Right hindlimb (tissue), 1 donor: ENCODE results near the gene LRRC51.

Experiments
- DNase-seq: peaks from one replicate; pipeline ENCODE4 v3.0.0-alpha.2; 2018

LRRC51 gene, protein sequence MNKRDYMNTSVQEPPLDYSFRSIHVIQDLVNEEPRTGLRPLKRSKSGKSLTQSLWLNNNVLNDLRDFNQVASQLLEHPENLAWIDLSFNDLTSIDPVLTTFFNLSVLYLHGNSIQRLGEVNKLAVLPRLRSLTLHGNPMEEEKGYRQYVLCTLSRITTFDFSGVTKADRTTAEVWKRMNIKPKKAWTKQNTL

DNA sequence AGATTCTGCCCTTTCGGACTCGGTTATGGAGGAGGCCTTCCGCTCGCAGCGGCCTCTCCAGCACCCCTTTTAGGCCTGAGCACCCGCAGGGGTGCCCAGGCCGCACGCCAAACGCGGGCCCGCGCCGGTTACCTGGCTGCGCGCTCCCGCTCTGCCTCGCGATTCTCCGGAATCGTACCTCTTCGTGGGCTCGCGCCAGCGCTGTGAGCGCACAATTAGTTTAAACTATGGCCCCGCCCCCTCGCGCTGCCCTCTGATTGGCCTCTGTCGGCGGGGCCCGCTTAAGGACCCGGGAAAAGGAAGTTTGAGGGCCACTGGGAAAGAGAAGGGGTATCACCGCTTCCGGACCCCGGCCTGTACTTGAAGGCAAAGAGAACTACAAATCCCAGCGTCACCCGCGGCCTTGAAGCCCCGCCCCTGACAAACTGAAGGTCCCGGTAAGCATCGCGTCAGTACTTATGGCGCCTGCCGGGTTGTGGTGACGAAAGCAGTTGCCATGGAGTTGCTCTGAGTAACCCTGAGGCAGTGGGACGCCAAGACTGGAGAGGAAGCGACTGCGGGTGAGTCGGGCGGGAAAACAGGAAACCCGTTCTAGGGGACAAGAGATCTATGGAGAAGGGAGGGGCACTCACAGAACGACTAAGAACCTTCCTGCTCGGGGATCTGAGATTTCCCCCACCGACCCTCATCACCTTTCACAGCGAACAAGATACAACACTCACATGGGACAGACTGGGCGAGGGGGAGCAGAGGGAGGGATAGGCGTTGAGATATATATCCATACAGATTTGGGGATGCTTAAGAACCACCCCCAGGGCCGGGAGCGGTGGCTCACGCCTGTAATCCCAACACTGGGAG, at the start of gene LRRC51, which contains the start of gene NUMA1:
Gene LRRC51 (plus strand): TSS at position 525 of the 858 bp plus-strand sequence. CDS start 8,234 bp downstream, outside the sequence.
Gene NUMA1 (minus strand): TSS at position 217 of the 858 bp plus-strand sequence. CDS start 44,599 bp downstream, outside the sequence.
- DNase-seq = peak; percentile 100

DNA sequence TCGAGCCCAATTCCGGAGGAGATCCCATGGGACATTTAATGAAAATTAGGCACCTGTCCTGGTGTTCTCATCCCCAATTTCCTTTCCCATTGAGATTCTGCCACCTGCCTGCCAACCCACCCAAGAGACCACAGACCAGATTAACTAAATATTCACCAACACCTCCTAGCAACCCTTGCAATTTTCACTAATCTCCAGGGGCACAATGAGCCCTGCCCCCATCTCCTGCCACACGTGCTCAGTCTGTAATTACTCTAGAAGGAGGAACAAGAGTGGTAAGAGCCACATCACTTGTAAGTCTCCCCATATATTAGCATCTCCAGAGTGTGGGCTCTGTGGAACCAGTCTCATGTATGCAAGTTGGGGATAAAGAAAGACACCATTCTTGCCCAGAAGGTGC, 44.0 kb upstream of the LRRC51 start:
- no peak for DNase-seq

DNA sequence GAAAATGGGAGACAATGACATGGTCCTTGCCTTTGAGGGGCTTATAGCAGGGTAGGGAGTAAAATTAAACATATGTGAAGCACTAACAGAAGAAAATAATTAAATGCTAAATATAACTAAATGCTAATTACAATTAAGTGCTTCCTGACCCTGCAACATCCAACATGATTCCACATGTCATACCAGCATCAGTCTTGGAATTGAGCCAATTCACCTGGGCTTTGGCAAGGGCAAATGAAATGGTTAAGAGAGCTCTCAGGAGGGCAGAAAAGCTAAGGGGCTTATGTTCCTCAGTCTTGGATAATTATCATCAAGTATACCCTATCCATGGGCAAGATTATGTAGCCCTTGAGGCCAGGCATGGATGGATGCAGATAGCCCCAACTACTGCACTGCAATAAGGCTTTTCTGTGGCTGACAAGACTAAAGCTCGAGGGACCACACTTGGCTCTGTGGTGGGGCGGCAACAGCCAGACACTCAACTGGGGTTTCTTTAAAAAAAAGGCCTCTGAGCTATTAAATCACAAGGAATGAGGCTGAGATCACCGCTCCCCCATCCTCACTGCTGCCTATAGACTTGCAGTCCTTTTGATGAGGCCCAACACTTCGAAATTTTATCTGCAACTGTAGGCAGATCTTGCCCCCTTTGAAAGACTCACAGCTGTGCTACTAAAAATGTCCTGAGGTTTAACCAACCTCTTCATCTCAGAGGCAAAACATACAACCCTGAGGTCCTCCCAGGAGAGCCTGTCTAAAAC, 42.9 kb upstream of the LRRC51 start:
- peak; percentile 58 for DNase-seq

DNA sequence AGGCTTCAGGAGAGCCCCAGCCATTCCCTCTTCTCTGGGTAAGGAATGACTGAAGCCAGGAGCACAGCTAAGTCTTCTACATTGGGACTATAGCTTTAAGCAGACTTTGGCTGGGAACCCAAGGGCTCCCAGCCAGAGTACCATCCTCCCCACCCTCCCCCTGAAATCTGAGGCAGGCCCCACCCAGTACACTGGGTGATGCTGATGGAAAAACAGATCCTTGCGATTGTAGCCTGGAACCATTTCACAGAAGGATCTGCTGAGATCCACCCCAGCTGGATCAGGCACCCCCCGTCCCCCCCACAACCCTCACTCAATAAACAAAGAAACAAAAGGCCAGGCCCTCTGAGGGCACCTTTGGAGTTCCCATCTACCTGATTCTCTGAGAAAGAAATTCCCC, 42.2 kb upstream of the LRRC51 start:
- peak; percentile 82 for DNase-seq

DNA sequence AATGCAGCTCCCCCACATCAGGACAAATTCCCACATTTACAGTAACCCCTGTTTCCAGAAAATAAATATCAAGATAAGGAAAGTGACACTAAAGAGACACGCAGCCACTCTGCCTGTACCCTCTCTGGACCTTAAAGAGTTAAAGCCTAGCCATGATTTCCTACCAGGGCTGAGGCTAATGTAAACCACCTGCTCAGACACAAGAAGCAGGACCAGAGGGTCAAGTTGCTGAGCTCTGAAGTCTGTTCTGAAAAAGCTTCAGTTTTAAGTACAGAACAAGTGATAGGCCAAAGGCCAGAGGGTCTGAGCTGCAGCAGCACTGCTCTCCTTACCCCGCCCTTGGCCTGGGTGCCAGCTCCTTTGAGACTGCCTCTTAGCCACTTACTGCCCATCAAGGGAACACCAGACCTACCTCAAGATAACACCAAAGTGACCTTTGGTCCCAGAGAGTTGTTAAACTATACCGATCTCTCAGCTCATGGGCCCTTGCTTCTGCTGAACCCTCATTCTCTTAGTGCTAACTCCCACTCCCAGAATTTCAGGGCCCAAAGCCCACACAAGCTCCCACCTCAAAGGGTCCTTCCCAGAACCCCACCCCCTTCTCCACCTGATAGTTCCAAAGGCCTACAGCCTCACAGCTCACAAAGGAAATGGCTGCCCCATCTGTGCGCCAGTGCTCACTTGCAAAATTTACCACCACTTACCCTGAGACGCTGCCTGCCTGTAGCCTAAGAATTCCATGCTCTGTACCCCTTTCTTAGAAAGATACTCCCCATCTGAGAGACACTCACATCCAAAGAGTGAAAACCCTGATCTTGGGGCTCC, 41.4 kb upstream of the LRRC51 start:
- DNase-seq = peak; percentile 35

DNA sequence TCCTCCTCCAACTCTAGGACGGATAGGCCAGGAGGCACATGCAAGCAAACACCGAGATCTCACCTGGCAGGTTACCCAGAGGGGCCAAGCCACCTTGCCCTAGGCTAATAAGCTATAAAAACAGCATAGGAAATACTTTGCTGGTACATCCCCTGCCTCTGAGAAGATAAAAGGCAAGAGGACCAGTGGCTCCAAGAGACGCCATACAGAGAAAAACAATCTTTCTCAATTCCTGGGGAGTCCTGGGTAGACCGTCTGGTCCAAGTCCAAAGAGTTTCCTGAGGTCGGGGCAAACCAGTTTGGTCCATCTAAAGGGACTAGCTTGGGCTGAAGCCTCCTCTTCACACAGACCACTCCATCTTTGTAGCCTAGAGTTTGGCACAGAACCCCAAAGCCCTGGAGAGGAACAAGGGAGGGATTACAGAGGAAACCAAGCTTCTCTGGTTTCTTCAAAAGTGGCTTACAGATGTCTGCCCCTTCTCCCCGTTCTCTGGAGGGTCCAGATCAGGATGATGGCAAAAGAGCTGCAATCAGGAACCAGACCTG, 40.7 kb upstream of the LRRC51 start:
- DNase-seq = no peak

DNA sequence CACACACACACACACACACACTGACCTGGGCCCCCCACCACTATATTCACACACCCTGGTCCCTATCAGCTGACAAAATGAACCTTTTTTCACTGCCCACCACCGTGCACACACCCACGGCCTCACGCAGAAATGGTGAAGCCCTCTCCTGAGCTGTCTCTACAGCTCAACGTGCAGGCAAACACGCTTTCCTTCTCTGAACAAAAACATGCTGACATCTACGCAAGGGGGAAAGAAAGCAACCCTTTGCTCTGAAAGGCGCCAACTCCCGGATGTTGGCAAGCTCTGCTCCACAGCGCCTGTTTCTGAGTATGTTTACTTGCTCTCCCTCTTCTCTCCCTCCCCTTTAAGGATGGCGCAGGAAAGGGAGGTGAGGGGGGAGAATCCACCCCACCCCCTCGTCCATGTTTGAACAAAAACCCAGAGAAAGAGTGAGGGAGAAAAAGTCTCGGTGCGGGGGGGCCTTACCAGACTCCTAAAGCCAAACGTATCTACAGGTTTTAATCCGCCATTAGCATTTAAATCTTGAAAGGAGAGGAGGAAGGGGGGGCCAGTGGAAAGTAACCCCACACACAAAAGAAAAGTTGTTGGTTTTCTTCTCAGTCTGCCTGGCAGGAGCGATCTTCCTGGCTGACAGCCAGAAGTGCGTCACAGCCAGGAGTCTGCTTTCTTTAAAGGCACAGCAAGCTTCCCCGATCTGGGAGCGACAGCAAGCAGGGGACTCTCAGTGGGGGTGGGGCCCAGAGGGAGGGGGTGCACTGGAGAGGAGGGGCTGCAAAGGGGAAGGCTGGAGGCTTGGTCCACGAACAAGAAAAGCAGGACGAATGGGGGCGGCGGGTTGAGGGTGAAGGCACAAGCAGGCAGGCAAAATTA, 39.9 kb upstream of the LRRC51 start:
- DNase-seq = peak; percentile 98

DNA sequence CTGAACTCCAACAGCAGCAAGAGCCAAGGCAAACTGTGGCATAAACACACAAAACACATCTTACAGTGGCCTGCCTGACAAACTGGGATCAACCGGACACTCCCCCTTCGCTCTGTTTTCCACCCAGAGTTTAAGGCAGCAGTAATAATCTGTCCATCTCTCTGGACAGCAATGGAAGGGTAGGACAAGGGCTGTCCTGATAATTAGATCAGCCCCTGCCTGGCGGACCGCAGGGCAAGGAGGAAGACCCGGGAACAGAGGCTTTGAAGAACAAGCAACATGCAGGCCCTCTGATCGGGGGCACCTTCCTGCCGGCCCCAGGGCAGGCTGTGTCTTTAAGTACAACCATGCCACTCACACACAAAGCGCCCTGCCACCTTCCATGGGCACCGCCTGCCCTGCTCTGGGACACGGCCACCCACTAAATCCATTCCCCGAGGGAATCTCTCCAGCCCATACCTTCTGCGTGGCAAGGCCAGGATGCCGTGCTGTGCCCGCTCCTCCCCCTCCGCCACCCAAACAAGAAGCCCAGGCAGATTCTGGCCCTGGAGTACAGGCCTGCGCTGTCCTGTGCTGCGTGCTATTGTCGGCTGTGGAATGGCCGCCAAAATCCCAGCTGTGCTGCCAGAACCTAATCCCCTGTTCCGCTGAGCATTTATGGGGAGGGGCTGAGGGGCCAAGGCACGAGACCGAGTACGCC, 39.1 kb upstream of the LRRC51 start:
- DNase-seq = peak; percentile 94

DNA sequence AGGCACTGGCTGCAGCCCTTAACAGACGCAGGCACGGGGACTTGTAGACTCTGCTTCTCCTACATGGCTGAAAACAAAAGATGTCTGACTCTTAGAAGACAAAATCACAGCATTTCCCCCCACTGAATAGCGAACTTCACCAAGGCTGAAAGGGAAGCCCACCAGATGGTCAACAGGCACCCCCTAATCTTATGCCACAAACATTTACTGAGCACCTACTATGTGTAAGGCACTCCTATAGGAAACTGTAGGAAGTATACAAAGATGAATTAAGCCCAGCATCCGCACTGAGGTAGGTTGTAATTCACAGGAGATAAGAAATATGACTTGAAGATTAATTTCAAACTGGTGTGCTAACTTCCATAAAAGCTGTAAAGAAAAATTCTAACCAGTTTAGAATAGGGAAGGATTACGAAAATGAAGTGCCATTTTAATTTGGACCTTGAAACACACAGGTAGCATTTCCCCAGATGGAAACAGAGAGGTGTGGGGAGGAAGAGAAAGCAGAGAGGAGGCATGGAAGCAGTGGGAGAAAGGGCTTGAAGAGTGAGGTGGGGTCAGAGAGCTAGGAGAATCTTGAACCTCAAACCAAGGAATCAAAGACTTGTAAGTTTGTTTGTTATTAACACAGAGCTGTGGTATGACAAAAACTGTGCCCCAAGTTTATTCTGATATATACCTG, 38.4 kb upstream of the LRRC51 start:
- DNase-seq = no peak

DNA sequence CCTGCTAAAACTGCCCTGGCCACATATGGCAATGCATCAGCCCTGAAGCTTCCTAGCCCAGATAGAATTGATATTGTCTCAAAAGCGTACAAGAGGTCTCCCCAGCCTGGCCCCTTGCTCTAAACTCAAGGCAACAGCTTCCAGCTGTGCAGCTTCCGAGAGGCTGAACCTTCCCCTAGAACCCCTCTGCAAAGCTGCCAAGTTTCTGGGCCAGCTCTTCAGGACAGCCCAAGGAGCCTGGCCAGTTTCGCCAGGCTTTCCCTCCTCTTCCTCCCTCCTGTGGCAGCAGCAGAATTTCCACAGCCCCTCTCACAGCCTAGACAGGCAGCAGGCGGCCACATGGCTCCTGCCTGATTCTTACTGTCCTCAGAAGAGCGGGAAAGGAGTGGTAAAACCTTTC, 34.8 kb upstream of the LRRC51 start:
- peak; percentile 58 for DNase-seq

DNA sequence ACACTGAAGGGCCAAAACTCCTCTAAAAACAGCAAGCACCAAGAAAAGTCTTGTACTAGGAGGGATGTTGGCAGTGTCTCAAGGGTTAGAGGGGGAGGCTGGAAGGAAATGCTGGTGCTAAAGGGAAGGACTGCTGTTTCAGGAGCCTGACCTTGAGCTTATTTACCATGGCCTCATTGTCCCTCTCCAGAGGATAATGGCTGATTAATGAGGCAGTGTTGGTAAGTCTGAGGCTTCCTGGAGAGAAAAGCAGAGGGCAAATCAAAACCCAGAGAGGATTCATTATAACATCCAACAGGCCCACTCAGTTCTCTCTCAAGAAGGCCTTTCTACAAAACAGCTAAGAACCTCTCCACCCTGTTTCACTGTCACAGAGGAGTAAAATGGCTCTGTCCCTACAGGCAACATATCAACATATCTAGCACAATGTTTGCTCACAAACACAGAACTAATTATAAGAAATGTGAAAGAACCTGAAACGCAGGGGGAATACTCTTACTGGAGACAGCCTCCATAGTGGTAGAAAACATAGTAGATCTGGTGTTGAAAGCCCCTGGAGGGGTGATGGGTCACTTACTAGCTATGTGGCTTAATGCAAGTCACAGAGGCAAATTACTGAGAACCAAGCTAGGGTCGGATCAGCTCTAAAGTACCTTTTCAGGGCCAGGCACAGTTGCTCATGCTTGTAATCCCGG, 31.7 kb upstream of the LRRC51 start:
- no peak for DNase-seq

DNA sequence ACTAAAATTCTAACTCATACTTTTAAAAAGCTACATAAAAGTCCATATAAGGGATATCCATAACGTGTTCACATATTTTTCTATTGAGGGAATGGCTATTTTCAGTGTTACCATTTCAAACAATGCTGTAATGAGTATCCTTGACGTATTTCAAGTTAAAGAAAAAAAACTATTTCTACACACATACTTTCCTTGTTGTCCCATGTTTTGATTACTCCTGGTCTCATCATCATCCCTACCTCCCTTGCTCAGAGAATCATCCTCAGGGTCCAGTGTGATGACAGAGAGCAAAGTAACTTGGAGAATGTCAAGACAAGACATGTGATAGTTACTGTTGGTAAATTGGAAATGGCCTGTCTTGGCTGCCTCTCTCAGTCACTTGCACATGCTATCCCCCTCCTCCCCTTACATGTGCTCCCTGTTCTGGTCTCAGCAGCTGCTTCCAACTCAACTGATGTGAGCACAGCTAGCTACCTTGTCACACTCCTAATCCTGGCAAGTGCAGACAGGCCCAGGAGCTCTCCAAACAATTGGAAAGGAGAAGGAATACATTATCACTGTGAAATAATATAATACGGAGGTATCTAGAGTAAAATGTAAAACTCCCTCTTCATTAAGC, 22.1 kb upstream of the LRRC51 start:
- no peak for DNase-seq

DNA sequence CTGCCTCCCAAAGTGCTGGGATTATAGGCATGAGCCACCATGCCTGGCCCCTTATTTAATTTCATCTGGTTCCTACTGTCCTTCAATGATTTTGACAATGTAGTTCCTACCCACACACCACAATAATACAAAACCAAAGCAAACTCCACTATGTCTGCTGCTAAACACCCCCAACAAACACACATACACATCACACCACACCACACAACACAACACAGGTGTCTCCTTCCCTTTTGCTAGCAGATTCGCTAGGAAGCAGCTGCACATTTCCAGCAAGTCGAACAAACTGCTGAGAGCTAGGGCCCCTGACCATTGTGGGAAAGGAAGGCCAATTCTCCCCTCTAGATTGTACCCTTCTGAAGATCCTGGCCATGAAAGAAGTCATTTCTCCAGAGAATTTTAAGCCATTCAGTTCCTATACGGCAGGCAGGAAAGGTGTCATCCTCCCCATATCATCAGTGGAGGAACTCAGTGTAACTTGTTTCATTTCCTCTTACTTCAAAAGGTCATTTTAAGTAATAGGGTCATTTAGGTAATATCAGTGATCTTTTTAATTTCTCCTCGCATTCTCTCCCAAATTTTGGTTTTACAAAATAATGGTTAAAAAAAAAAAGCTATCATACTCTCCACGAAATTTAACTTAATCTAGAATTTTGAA, 18.8 kb upstream of the LRRC51 start:
- no peak for DNase-seq

DNA sequence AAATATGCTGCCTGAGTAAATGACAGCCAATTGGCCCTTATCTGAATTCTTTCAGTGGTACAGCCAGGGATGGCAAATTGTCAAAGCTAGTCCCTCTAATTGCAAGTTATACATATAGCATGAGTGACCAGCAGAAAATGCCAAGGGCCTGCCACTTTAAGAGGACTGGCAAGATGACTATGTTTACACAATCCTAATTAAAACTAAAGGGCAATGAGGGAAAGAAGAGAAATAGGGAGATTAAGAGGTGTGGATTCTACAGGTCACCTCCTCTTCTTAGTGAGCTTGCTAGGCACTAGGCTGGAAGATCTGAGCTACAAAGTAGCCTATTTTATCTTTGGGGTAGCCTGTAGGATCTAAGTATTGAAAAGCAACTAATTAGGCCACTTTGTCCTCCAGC, 13.8 kb upstream of the LRRC51 start:
- DNase-seq = no peak

DNA sequence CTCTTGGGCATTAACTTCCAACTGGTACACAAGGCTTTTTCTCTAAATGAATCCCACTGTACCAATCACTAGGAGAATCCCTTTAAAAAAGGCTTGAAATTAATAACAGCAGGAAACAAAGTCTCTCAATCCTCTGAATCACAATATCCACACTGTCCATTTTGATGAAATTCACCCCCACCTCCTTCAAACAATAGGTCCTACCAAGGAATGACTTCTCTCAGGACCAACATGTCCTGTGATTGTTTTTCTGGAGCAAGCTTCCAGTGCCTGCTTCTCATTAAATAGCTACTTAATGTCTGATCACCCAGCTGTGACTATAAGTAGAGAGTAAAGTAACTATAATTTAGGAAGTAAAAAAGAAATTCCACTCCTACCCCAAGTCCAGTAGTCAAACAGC, 13.4 kb upstream of the LRRC51 start:
- no peak for DNase-seq

DNA sequence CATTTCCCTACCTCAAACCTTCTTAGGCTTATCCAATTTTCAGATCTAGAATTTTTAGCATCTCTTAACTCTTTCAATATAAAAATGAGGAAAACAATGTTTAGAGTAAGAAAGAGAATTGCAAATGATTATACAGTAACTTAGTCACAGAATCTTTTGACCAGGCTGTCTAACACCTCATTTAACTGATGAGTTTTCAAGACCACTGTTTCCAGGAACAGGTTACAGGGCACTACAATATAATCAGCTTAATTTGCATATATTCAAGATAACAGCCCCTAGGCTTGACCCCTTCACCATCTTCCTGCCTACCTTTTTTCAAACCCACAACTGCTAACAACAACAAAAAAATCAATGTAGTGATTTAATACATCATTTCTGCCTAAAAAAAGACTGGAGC, 13.0 kb upstream of the LRRC51 start:
- no peak for DNase-seq

DNA sequence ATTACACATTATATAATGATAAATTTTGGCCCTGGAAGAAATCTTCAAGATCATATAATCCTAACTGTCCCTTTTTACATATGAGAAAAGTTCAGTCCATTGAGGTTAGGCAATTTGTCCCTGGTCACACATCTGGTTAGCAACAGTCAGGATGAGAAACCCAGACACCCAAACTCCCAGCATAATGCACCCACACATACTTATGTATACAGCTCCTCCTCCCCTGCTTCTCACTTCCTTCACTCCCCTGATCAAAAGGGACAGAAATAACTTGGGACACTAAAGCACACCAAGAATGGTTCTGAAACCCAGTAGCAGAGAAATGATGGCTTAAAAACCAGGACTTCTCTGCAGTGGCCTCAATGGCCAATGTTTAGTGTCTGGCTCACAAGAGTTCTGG, 11.4 kb upstream of the LRRC51 start:
- no peak for DNase-seq

DNA sequence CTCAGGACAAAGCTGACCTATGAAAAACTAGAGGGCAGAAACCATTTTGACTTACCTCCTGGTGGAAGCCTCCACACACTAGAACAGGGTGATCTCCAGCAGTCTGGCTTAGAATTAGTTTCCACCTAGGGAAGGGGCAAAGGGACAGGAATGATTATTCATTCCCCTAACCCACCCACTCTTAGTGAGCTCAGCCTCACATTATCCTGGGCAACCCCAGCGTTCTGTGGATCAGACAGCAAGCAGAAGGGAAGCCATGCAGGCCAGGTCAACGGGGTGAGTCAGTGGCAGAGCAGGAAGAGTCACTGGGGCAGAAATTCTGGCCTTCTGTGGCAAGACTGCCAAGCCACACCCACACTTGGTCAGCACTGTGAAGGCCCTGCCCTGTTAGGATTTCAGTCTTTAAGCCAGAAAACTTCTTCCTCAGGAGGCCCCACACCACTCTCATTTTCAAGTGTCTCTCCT, 10.8 kb upstream of the LRRC51 start:
- peak; percentile 69 for DNase-seq
